Lung (tissue), 12 donors: Measurements from ENCODE around the gene LOXHD1. TPM values are rescaled to one million over a fixed set of nuclear protein-coding genes. Genes with fewer than 3 reads are reported as not detected.

Source experiments
- ATAC-seq: fragments of 200-7000 bp; cut with Tn5 transposase; one replicate; pipeline ENCODE4 v1.9.1; 2020; ENCODE audit warnings: moderate number of reproducible peaks; ENCODE audit not compliant: insufficient read depth, low FRiP score
- DNase-seq, 3 donors: peaks; one replicate each; pipeline ENCODE4 v3.0.0-alpha.2; 2013 to 2017
- H3K27ac ChIP-seq, 2 donors: one replicate each; pipeline ENCODE4 v1.5.1; 2013; ENCODE audit warnings: mild to moderate bottlenecking in 2 of 2, moderate library complexity in 2 of 2, control low read depth in 1 of 2, inconsistent platforms in 1 of 2, low read depth in 1 of 2, low read length in 1 of 2
- H3K27me3 ChIP-seq, 3 donors: one replicate each; pipeline ENCODE4 v1.5.1; 2013; ENCODE audit warnings: low read length in 2 of 3; ENCODE audit not compliant: control insufficient read depth in 3 of 3, insufficient read depth in 3 of 3
- H3K36me3 ChIP-seq, 4 donors: one replicate each; pipeline ENCODE4 v1.5.1; 2013; ENCODE audit warnings: low read length in 4 of 4, mild to moderate bottlenecking in 1 of 4, moderate library complexity in 1 of 4; ENCODE audit not compliant: control insufficient read depth in 4 of 4, insufficient read depth in 4 of 4
- H3K4me1 ChIP-seq, 5 donors: one replicate each; pipeline ENCODE4 v1.5.1; 2013; ENCODE audit warnings: low read length in 5 of 5, mild to moderate bottlenecking in 2 of 5, moderate library complexity in 1 of 5; ENCODE audit not compliant: control insufficient read depth in 5 of 5, insufficient read depth in 5 of 5
- H3K4me3 ChIP-seq: one replicate; pipeline ENCODE4 v1.5.1; 2013; ENCODE audit warnings: mild to moderate bottlenecking, control low read depth, moderate library complexity
- H3K9ac ChIP-seq, 2 donors: one replicate each; pipeline ENCODE4 v1.5.1; 2013; ENCODE audit warnings: low read length in 2 of 2, control low read depth in 1 of 2; ENCODE audit not compliant: insufficient read depth in 1 of 2
- H3K9me3 ChIP-seq, 4 donors: one replicate each; pipeline ENCODE4 v1.5.1; 2013; ENCODE audit warnings: low read length in 3 of 4, mild to moderate bottlenecking in 1 of 4, moderate library complexity in 1 of 4; ENCODE audit not compliant: control insufficient read depth in 4 of 4, insufficient read depth in 3 of 4
- CTCF ChIP-seq: IDR thresholded peaks from 2 replicates; pipeline ENCODE4 v1.5.1; 2012; ENCODE audit warnings: mild to moderate bottlenecking; ENCODE audit errors: control extremely low read depth, extremely low read depth
- WGBS, 2 donors: extraction: QIAGEN DNeasy Blood & Tissue Kit; methylation state at CpG; one replicate each; pipeline ENCODE4 v1.1.7; 2013; 5-methylcytosine and 5-hydroxymethylcytosine counted together
- polyA plus RNA-seq, 2 donors: library from polyadenylated mRNA; stranded (reverse); fragments of 200-250 nt; gene quantifications; one replicate each; pipeline ENCODE4 v1.2.1, GENCODE V29; 2013
- total RNA-seq, 2 donors: library from RNA; depleted of rRNA in 1 of 2; stranded (reverse); fragments of >200 nt in 1 of 2; gene quantifications; one replicate each; pipeline ENCODE4 v1.2.1, GENCODE V29; 2014 to 2021
- donor health status: control.
- donor health status: control.
- donor health status: Bipolar disorder and iron deficiency.
- donor health status: healthy.
- donor health status: DM: yes; HTN: yes; CAD: no.

The LOXHD1 gene
- total and polyA plus RNA-seq, 4 donors: 0.45 to 3.1 (median 1.2) TPM

- DNase-seq: no peak
- Histone ChIP-seq H3K27me3 (no peaks in the 10 kb centered on the region), H3K9me3 (no peaks in the 10 kb centered on the region), H3K4me3 (no peak overlapping the region), H3K9ac (no peak overlapping the region), H3K4me1 (no peaks in the 10 kb centered on the region), H3K27ac (no peak overlapping the region), H3K36me3 (no peaks in the 10 kb centered on the region)
- WGBS, 2 donors: 89 to 92% methylated on average over 8 of the region's 8 CpGs
- no peak for TF ChIP-seq CTCF
- ATAC-seq: no peak
These were observed 24.5 kb downstream of the LOXHD1 start for GRCh38 chr18:46632401-46633071.

- H3K4me1 ChIP-seq: no peaks in the 10 kb centered on the region
- no peaks in the 10 kb centered on the region for H3K27me3 ChIP-seq
- DNase-seq (no peak), ATAC-seq (no peak)
- H3K4me3 ChIP-seq: no peak overlapping the region
- H3K9me3 ChIP-seq: no peaks in the 10 kb centered on the region
- no peak overlapping the region for H3K27ac ChIP-seq
- TF ChIP-seq CTCF: no peak
- no peaks in the 10 kb centered on the region for H3K36me3 ChIP-seq
- H3K9ac ChIP-seq: no peak overlapping the region
- 84 to 87% methylated on average over 3 of the region's 3 CpGs for WGBS, 2 donors
These were observed 26.0 kb downstream of the LOXHD1 start for GRCh38 chr18:46630991-46631390.

- Histone ChIP-seq H3K9me3 (no peaks in the 10 kb centered on the region), H3K36me3 (no peaks in the 10 kb centered on the region), H3K4me3 (no peak overlapping the region), H3K27ac (no peak overlapping the region), H3K27me3 (no peaks in the 10 kb centered on the region), H3K9ac (no peak overlapping the region), H3K4me1 (no peaks in the 10 kb centered on the region)
- DNase-seq (no peak), ATAC-seq (no peak)
- TF ChIP-seq CTCF: no peak
- 60 to 67% methylated on average over 4 of the region's 4 CpGs for WGBS, 2 donors
These were observed 26.9 kb downstream of the LOXHD1 start for GRCh38 chr18:46630160-46630559.

GRCh38 chr18:46629361-46629760 lies 27.7 kb downstream of the LOXHD1 start:
- WGBS, 2 donors: 92 to 94% methylated on average over 5 of the region's 5 CpGs
- no peak for DNase-seq
- Histone ChIP-seq H3K36me3 (no peaks in the 10 kb centered on the region), H3K4me1 (no peaks in the 10 kb centered on the region), H3K4me3 (no peak overlapping the region), H3K9ac (no peak overlapping the region), H3K27ac (no peak overlapping the region), H3K9me3 (no peaks in the 10 kb centered on the region), H3K27me3 (no peaks in the 10 kb centered on the region)
- TF ChIP-seq CTCF: no peak
- no peak for ATAC-seq
